ENCODE results near the gene C11orf65. TPM values are rescaled to one million over a fixed set of nuclear protein-coding genes. Genes with fewer than 3 reads are reported as not detected.

C11orf65 gene
- 0.44 and 0.72 TPM in 2 replicates for total RNA-seq

GRCh38 chr11:108467091-108467823 is at the start of gene C11orf65:
Gene C11orf65, minus strand, starts transcription at chr11:108467529. Its CDS starts 5,970 bp downstream, at chr11:108461559.

GRCh38 chr11:108498046-108498815 is 30.9 kb upstream of the C11orf65 start, which contains the start of gene POGLUT3:
Gene POGLUT3, minus strand, starts transcription at chr11:108498384. Its CDS starts 18 bp downstream, at chr11:108498366.

Other genes with a start within 250 kb of the C11orf65 start
- 9.2 and 28.1 TPM in 2 replicates for gene NPAT, start 244.9 kb downstream of the C11orf65 start, total RNA-seq
- gene ATM, start 244.5 kb downstream of the C11orf65 start, total RNA-seq, result 89.7 and 152 TPM in 2 replicates
- 19.9 and 48.2 TPM in 2 replicates for gene POGLUT3, start 30.9 kb upstream of the C11orf65 start, total RNA-seq
- gene EXPH5, start 126.2 kb upstream of the C11orf65 start, total RNA-seq, result 0.14 and 0.22 TPM in 2 replicates
- gene DDX10, start 197.5 kb upstream of the C11orf65 start, total RNA-seq, result 14.0 and 35.5 TPM in 2 replicates